Activated T-cell treated with anti-CD3 and anti-CD28 coated beads for 1 hour (primary cell): ENCODE results near the gene TRPM5.

Experiments
- DNase-seq: peaks from one replicate; pipeline ENCODE4 v3.0.0-alpha.2; 2020; ENCODE audit warnings: low read depth

TRPM5 gene

DNA sequence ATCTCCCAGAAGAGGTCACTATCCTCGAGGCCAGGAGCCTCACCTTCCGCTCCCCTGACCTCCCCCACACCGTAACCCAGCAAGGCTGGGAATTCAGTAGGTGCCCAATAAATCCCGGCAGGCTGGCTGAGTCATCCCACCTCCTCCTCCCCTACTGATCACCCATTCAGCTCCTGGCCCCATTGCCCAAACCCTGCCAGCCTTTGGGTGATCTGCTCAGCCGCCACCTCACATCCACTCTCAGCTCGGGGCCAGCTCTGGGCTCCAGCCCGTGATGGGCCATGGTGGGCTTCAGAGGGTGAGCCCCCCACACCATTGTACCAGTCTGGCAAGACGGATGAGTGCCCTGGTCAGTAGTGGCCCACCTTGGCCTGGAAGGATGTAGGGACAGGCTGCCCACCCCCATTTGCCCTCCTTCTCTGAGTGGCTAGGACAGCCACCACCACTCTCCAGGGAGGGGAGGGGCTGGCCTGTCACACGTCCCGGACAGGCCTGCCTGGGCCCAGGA lies 8.2 kb downstream of the TRPM5 start:
- DNase-seq, result no peak

DNA sequence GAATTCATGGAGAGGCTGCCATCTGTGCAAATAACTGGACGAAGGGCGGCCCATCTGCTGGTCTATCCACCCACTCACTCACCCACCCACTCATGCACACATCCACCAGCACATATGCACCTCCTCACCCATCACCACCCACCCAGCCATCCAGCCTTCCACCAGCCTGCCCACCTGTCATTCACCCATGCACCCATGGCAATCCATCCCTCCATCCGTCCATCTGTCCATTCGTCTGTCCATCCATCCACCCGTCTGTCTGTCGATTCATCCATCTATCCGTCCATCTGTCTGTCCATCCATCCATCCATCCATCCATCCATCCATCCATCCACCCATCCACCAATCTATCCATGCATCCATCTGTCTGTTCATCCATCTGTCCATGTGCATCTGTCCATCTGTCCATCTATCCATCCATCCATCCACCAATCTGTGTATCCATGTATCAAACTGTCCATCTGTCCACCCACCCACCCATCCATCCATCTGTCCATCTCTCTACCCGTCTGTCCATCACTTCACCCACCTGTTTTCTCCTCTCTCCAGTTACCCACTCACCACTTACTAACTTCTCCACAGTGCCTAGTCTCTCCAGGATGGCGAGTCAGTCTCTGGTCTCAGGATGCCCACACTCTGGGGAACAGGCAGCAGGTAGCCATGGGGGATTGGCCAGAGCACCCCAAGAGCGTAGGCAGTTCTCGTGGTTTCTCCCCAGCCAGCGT lies 8.9 kb downstream of the TRPM5 start:
- DNase-seq, result no peak

DNA sequence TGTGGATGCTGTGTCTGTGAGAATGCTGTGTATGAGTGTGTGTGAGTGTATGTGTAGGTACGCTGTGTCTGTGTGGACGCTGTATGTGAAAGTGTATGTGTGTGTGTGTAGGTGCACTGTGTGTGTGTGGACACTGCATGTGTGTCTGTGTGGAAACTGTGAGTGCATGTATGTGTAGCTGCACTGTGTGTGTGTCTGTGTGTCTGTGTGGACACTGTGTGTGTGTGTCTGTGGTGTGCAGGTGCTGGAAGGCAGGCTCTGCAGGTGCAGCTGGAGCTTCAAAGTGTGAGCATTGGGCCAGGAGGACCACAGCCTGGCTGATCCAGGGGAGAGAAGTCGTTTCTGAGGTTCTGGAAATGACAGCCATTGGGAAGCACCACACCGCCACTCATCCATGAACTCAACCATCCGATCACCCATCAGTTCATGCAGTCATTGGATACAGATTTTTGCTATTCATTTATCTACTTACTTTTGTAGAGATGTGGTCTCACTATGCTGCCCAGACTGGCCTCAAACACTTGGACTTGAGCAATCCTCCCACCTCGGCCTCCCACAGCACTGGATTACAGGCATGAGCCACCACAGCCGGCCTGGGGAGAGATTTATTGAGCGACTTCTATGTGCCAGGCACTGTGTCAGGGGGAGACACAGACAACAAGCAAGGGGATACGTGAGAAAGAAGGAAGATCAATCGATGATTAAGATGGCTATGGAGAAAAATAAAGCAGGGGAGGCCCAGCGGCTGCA lies 9.6 kb downstream of the TRPM5 start:
- no peak for DNase-seq

DNA sequence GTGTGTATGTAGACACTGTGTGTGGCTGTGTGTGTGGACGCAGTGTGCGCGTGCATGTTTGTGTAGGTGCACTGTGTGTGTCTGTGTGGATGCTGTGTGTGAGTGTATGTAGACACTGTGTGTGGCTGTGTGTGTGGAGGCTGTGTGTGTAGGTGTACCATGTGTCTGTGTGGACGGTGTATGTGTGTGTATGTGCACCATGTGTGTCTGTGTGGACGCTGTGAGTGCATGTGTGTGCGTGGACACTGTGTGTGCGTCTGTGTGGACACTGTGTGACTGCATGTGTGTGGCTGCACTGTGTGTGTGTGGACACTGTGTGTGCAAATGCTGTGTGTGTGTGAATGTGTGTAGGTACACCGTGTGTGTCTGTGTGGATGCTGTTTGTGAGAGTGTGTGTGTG lies 10.3 kb downstream of the TRPM5 start:
- DNase-seq, result no peak

DNA sequence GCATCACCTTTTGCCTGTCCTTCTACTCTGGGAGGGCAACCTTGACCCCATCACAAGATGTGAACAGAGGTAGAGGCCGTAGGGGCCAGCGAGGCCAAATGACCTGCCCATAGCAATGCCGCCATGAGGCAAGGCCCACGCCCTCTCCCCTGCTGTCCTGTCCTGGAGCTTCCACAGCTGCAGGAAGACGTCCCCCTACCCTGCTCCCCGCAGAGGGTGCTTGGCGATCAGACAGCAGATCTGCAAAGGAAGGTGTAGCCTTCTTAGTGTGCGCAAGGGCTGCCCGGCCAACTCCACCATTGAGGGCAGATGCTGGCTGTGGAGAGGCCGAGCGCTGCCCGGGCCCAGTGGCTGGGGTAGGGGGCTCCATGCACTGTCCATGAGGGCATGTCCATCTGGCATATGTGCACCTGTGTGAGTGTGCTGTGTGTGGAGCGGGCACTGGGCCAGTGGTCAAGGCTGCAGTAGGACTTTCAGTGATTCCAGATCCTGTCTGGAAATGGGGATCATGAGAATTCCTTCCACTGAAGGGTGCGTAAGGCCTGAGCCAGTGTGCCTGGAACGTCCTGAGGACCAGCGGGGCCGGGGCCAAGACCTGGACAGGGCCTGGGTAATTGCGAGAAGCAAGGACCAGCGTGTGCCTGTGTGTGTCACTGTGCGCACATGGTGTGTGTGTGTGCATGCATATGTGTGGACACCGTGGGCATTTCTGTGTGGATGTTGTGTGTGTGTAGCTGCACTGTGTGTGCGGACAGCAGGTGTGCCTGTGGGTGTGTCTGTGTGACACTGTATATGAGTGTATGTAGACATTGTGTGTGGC lies 11.0 kb downstream of the TRPM5 start:
- DNase-seq, result no peak

DNA sequence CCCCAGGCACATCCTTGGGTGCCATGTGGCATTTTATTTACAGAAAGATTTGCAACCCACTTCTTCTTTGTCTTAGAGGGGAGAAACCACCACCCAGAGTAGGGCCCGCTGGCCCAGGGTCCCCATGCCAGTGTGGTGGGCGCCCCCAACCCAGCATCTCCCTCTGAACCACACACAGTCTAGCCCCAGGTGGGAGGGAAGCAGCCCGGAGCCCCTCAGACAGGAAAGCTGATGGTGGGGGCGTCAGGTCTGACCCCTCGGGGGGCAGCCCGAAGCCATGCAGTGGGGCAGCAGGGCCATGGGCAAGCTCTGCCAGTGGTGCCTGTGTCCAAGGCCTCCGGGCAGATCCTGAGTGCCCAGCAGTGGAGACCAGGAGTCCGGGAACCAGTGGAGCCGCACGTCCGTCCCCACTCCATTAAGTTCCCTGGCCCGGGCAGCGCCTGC lies 11.7 kb downstream of the TRPM5 start:
- DNase-seq, result no peak

DNA sequence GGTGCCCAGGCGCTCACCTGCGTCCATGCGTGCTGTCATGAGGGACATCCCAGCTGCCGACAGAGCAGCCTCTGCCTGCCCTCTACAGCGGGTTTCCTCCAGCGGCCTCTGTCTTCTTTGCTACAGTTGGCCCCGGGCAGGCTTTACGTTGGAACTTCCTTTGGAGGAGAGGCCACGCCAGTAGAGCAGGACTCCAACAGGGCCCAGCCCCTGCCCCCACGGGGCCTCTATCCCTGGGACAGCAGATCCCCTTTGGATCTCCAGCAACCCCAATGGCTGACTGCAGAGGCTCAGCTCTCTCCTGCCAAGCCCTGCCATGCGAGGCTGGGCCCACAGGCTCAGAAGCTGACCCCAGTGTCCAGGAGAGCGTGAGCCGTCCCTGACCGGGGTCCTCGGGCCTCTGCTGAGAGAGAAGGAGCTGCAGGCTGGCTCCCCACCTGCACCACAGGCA lies 12.1 kb downstream of the TRPM5 start:
- DNase-seq, result no peak

DNA sequence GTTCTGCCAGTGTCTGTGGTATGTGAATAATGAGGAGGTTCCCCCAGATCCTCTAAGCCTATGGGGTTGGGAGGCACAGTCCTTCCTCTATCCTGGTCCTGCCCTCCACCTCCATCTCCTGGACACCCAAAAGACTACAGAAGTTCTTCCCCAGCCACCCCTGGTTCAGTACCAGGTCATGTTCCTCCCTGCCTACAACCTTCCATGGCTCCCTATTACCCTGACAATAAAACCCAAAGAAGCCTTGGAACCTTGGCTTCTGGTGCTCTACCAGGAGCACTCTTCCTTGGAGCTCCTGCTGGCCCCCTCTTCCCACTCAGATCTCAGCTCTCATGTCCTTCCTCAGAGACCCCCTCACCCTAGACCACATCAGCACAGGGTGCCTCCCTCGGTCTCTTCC lies 12.9 kb downstream of the TRPM5 start:
- no peak for DNase-seq

DNA sequence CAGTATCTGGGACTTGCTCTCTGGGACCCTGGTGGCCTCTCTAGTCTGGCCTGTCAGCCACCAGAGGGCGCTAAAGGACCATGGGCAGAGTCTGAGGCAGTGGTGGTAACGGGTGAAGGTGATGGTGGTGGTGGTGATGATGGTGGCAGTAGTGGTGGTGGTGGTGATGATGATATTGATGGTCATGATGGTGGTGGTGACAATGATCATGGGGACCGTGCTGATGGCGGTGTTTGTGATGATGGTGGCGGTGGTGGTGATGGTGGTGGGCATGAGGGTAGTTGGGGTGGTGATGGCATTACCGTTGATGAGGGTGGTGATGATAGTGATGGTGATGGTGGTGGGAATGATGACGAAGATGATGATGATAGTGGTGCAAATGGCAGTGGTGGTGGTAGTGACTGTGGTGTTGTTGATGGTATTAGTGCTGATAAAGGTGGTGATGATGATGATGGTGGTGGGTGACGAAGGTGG lies 16.0 kb downstream of the TRPM5 start:
- DNase-seq, result peak; percentile 93

DNA sequence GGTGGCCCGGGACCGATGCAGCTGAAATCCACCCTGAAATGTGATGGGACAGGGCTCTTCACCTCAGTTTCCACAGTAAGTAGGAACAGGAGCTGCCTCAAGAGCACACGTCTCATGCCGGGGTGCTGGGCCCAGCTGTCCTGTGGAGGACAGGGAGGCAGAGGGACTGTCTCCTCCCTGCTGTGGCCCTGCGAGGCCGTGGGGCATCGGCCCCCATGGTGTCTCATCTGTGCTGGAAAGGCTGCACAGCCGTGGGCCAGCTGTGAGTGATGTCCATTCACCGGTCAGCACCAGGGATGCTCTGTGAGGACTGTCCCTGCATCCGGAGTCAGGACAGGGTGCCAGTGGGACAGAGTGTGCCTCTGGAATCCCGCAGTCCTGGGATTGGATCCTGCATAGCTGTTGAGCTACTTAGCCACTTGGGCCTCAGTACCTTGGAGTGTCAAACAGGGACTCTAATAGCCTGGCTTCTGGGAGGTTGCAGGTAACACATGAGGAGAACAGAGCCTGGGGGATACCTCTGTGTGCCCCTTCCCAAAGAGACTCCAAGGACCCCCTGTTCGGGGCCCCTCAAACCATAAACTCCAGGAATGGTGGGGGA lies 16.5 kb downstream of the TRPM5 start:
- DNase-seq, result no peak

DNA sequence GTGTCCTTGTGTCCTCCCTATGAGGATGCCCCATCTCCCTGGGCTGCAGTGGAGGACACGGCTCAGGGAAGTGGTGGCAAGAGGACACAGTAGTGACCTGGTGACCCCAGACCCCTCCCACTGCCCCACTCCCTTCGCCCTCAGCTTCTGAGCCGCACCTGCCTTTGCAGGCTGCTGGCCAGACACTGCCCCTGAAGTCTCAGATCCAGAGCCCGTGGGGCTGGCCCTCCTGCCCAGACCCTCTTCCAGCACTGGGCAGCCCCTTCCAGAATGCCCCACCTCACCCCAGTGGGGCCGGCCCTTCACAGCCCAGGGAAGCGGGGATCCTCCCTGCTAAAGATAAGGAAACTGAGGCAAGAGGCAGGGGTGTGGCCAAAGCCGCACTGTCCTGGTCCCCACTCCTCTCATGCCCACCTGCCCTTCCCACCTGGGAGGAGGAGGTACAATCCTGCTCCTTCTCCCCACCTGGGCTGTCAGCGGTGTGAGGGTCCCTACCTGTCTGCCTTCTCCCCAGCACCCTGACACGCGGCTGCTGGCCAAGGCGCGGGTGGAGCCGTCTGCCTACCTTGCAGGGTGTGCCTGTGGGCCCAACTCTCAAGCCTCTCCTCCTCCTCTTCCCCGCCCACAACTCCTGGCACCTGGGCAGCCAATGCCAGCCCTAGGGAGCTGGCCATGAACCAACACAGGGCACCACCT lies 17.3 kb downstream of the TRPM5 start:
- DNase-seq, result no peak

DNA sequence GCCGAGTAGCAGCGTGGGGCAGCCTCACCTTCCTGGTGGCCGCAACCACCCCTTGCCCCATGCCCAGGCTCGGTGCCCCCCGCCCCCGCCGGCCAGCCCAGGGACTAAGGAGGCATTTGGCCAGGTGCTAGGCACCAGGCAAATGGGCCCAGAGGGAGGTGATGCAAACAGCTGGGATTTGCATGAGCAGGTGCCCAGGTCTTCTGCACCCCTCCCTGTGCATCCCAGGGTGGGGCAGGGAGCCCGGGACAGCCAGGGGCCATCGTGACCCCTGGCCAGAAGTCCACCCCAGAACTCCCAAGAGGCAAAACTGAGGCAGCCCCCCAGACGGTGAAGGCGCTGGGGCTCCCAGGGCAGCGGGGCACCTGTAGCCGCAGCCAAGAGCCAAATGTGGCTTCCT lies 18.1 kb downstream of the TRPM5 start:
- DNase-seq, result no peak

DNA sequence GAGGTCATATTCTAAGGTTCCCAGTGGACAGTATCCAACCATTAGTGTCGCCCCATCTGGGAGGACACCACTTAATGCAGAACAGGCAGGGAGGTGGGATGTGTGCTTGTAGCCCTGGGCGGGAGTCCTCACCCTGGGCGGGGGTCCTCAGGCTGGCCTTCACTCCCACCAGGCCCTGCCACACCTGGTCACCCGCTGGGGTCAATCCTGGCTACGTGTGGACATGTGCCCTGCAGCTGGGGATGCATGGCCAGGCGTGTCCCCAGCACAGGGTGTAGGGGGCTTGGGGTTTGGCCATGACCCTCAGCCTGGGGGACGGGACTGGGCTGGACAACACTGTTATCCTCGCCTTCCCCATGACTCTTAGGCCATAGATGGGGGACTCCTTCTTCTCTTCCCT lies 18.8 kb downstream of the TRPM5 start:
- DNase-seq, result no peak

DNA sequence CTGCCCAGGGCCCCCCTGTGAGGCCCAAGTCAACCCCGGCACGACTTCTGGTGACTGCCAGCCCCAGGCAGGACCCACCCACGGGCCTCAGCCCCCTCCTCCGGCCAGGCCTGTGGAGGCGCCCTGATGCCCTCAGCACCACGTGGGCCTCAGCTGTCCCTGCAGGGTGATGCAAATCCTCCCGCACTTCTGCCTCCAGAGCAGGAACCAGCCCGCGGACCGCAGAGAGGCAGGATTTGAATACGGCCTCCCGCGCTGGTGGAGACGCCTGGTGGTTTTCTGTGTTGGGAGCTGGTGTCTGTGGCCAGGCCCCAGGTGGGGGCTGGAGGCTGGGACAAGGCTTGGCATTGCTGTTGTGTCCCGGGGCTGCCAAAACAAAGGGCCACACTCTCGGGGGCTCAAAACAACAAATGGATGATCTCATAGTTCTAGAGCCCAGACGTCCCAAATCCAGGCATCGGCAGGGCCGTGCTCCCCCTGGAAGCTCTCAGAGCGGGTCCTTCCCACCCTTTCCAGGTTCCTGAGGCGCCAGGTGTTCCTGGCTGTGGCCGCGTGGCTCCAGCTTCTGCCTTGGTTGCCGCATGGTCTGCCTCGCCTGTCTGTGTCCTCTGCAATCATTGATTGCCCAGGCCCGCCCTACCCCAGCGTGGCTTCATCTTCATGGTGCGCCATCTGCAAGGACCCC lies 19.4 kb downstream of the TRPM5 start:
- no peak for DNase-seq

DNA sequence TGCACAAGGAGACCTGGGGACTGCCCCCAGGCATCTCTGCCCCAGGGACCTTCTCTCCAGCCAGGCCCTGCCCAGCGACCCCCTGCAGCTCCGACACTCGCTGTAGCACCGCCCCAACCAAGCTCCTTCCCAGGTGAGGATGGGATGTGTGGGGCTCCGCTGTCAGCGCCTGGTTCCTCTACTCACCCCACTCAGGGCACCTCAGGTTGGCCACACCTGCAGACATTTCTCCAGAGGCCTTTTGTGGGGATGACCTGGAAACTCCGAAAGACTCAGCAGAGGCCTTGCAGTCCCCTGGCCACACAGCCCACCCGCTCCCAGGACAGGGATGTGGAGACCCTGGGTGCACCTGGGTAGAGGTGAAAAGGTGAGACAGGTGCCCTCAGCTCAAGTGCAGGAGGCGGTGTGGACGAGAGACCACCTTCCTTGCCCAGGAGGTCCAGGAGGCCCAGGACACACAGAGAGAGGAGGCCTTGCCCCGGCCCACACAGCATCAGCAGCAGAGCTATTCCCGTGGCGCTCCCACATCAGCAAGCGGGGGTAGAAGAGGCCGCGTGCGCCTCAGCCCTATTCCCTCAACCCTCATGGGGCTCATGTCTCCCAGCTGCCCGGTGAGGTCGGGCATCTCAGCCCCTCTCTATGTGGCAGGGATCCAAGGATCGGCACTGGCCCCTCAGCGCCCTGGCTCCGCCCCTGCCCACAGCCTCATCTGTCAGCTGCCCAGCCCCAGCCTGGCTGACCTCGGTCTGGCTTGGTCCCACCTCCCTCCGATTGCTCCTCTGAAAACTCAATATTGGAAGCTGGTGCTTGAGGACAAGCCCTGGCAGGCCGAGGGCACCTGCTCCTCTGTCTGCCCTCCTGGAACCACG lies 20.9 kb downstream of the TRPM5 start:
- DNase-seq, result no peak

DNA sequence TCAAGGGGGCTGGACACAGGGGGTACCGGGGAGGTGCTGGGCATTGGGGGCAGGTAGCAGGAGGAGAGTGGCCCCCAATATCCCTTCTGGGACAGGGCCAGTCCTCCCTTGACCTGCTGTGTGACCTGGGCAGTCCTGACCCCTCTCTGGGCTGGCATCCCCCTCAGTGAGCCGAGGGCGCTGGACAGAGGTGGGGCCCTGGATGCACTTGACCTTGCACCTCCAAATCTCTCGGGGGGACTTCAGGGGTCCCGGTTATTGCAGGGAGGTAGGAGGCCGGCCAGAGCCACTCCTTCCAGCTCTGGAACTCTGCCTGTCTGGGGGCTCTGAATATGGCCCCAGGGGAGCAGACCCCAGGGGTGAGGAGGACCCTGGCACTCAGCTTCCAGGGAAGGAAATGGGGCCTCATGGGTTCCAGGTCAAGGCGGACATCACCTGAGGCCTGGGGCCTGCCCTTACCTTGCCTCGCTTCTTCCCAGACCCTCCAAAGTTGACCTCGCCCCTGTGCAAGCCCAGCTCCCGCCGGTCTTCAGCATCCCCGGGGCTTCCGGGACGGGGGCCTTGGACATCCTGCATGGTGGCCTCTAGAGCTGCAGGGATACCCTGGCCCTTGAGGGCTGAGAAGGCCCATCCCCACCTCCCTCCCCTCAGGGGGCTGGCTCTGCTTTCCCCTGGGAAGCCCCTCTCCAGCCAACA lies 21.7 kb downstream of the TRPM5 start:
- no peak for DNase-seq

DNA sequence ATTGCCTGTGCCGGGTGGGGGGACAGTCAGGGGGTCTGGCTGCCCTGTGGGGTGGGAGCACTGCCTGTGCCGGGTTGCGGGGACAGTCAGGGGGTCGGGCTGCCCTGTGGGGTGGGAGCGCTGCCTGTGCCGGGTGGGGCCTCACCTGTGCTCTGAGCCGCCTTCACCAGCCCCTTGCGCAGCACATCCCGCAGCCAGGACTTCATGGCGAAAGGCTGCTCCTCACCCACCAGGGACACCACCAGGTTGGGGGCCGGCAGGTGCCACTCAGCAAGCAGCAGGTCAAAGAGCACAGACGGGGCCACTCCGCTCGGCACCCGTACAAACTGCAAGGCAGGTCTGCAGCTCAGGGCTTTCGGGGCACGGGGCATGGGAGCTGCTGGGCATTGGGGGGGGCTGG lies 22.3 kb downstream of the TRPM5 start:
- no peak for DNase-seq

DNA sequence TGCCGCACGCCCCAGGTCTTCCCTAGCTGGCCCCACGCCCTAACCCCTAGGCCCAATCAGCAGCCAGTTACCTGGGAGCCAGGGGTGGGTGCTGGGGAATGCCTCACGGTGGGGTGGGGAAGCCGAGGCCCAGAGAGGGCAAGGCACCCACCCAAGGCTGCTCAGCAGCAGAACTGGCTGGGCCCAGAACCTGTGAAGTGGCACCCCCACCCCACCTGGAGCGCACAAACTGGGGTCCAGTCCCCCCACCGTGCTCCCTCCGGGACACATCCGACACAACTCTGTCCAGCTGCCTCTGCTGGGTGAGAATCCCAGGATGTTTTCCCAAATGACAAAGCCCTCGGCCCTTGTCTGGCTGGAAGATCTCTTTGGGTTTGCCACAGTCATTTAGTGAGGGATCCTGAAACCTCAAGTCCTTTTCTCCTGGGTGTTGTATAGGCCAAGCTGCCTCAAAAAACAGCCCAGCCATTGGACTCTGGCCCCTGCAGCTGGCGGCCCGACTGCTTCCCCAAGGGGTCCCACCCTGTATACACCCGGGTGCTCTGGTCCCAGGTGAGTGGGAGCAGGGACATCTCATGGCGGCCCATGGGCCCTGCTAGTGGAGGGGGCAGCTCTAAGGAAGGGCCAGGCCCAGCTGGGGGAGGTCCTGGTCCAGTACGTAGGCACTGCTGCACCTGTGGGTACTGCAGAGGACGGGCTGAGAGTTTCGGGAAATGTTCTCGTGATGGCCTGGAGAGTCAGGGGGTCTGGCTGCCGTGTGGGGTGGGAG lies 22.9 kb downstream of the TRPM5 start:
- no peak for DNase-seq
